Stimulated activated CD8-positive, alpha-beta memory T cell treated with anti-CD3 and anti-CD28 coated beads, Interleukin-12 subunit alpha, Interleukin-12 subunit beta, amount 100 ng/mL, for 1 hour (primary cell): ENCODE data around the gene GNAI3.
A peak's percentile ranks its signal among the peaks of the same experiment; 100 is the strongest.

Experiments
- DNase-seq: peaks from one replicate; pipeline ENCODE4 v3.0.0-alpha.2; 2020; ENCODE audit warnings: low read depth

Gene GNAI3

DNA sequence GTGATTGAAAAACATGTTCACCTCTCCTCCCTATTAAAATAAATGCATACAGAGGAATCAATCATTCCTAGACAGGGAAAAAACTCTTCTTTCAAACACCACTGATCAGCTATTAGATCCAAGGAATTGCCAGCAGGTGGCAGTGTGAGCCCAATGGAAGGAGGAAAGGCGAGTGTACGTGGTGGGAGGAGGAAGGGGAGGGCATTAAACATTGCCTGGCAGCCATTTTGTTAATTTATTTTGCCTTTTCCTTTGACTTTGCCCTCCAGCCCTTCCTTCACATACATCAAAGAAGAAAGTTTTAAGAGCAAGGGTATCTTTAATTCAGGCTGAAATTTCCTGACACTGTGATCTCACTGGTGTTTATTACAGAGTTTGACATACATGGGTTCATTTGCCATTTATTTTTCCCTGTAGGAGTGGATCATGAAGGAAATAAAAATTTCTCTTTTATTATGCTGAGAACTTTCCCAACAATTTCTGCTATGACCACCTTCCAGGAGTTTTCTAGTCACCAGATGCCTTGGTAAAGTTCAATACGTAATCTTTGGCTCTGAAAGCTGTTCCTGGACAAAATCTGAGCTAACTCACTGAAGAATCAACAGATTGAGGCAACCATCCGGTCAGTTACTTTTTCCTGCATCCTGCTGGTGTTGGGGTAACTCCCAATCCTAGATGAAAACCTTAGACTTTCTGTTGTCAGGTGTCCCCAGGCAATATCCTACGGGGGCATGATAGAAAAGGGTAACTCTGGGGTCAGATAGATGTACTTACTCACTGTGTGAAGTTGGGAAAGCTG is 1.9 kb upstream of the GNAI3 start:
- peak; percentile 85 for DNase-seq

DNA sequence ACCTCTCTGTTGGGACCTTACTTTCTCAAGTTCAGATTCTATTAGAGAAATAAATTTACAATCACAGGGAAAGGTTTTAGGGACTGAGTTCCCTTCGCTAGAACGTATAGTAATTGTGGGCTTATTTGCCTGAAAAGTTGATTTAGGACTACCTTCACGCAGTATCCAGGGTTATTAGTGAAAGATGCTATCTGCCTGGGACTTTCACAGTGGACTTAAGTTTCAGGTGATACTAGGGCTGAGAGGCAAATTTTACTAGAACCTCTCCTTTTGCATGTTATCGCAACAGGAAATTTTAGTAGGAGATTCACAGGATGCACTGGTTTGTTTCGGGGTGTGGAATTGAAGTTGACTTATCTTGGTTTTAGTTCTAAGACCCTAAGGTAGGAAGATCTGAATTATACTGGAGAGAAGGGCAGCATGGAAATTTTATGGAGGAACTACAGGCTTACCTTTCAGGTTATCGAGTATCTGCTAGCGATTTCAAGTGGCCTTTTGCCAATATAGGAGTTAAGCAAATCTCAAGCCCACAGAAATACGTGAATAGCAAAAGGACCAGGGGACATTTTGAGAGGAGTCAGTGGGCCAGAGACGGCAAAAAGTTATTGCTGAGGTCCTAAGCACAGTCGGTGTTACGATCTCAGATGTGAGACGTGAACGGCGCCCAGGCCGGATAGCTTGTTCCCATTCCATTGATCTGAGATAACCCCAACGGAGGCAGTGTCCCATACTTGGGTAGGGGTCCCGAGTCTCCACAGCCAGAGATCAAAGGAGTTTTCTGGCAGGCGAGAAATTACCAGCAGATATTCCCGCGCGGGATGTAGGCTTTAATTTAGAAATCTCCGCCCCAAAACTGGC is 723 bp upstream of the GNAI3 start:
- DNase-seq, result no peak

DNA sequence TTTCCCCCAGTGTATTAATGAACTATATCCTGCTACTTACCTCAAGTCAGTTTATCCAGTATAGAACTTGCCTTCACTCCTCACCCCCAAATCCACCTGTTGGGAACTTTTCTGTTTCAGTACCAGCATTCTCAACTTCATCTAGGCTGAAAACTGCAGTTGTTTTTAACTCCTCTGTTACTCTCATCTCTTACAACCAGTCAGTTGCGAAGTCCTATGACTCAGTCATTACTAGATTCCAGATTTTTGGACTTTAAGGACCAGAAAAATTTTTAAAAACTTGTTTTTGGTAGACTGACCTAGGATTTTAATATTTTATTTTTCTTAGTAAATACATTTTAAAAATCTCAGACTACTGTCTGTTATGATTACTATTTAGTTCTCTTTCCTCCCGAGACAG is 8.1 kb downstream of the GNAI3 start:
- no peak for DNase-seq

DNA sequence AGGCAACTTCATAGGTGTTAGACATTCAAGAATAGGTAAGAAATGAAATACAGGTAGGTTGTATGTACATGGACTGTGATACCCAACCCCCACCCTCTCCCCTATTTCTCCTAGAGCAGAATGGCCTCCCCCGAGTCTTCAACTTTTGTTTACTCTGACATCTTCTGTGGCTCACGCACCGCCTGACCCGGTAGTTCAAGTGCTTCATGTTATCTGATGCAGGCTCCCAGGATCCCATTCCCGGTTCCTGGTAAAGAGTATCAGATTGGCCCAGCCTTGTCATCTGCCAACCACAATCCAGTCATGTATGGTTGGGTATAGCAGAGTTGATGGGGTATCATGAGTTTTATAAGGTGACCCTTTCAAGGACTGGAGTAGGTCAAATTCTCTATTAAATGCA is 9.1 kb downstream of the GNAI3 start:
- DNase-seq, result no peak

DNA sequence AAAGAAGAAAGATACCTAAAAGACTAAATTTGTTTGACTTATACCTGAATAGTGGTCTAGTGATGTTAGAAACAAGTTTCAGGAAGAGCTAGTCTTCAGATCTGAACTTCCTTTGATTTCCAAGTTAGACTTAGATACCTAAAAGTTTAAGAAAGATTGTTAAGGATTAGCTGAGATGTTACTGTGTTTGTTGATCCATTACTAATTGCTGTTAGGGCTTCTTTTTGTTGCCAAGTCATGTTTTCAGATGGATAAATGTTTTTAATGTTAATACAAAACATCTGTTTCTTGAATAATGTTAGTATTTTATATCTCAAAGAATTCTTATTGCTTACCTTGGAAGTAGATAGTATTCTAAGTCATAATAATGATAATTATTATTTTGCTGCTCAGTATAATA is 11.6 kb downstream of the GNAI3 start:
- no peak for DNase-seq

DNA sequence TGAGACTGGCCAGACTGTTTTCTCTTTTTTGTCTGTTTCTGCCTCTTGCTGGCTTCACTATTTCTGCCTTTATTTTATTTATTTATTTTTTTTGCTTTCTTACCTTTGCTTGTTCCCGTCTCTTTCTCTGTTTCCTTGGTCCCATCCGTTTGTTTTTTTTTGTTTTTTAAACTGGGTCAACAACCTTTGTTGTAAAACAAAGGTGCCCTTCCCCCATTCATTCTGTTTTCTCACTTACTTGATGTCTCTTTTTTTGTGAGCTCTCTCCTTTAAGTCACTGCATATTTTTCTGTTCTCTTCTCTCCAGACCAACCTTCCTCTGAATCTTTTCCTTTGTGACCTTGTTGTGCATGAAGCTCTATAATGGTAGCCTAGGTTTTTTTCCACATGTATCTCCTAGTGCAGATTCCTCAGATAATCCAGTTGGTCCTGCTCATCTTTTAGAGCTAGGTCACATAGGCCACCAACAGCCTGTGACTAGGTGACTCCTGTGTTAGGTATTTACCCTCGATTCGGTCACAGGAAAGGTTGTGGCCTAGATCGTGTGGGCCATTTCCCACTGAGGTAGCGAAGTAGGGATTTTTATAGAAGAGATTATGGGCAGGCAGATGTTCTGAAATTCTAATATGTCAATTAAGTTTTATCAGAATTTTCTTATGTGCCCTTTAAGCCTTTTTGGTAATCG is 15.9 kb downstream of the GNAI3 start:
- no peak for DNase-seq

DNA sequence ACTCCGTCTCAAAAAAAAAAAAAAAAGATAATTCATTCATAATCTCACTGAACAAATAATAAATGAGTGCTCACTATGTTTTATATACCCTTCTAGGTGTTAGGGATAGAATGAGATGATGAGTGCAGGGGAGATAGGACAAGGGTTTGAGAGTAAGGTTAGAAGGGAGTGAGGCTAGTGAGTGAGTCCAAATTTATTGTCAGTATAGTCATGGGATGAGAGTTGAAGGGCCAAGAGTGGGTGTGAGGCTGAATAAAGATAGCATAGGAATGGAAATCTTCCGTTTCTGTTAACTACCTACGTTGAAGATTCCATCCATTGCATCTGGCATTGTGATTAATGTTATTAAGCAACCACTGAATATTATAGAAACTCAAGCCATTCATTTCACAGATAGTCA is 16.8 kb downstream of the GNAI3 start:
- DNase-seq, result no peak

DNA sequence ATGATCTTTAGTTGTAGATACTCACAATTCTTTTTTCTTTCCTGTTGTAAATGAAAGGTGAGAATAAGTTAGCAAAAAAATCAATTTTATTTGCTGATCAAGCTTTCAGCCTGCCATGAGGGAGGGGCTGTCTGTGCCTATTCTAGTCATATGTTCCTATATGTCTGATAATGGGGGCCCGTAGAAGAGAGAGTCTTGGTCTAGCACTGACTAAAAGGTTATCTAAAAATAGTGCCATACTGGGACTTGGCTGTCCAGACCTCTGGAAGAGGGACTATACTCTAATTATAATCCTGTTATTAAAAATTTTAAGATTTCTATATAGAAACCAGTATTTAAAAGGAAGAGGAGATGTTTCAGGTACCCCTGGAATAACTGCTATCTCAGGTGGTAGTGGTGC is 18.6 kb downstream of the GNAI3 start:
- DNase-seq, result no peak

DNA sequence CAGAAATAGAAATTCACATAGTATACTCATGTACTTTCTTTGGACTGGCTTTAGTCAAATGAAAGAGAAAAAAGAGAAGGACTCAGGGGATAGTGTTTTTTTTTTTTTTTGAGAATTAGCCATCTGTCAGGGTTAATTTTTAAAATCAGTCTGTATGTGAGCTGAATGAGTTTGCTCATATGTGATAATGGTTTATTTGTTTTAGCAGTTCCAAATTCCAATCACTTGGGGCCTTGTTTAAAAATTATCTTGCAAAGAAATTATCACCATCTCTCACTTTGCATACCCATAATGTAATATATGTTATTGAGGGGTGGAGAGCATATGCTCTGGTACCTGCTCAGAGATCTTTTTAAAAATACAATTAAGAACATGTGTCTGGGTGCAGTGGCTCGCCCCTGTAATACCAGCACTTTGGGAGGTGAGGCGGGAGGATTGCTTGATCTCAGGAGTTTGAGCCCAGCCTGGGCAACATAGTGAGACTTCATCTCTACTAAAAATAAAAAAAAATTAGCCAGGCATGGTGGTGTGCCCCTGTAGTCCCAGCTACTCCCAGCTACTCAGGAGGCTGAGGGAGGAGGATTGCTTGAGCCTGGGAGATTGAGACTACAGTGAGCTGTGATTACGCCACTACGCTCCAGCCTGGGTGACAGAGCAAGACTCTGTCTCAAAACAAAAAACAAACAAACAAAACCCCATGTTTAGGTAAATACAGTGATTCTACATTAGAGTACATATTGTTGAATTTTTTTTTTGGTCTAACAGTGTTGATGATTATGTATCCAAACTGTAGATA is 19.7 kb downstream of the GNAI3 start:
- DNase-seq, result no peak

DNA sequence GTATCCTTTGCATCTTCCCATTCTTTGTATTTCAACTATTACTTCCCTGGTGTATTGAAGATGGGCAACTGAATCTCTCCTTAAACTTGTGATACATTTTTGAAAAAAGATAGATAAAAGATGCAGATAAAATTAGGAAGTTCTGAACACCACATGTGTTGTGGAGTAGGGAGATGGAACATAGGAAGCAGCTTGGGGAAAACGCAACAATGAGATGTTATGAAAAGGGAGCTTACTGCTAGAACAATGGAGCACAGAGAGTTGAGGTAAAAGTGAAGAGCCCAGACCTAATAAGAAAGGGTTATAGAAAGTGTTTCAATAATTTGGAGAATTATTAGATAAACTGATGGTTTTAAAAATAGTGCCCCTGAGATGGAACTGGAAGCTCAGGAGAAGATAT is 20.9 kb downstream of the GNAI3 start:
- no peak for DNase-seq

DNA sequence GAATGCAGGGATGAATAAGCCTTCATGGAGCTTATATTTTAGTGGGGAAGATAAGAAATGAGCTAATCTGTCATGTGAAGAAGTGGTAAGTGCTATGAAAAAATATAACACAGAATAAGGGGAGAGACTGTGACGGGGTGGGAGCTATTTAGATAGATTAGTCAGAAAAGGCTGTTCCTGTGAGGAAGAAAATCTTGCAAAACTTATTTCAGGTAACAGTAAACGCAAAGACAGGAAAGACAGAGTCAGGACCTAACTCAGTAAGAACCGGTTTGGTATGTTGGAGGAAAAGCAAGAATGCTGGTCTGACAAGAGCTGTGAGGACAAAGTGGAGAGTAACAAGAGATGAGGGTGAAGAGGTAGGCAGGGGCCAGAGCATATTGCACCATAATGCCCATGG is 22.0 kb downstream of the GNAI3 start:
- no peak for DNase-seq

DNA sequence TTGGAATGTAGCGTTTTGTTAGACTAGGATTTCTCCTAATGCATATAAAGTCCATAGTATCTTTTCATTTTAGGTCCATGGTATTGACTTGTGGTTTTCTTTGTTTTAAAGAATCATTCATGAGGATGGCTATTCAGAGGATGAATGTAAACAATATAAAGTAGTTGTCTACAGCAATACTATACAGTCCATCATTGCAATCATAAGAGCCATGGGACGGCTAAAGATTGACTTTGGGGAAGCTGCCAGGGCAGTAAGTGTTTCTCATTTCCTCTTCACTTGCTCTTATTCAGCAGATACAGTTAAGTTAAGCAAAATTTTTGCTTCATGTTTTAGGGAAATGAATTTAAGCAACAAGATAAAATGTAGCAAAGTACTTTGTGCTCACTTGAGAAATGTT is 25.4 kb downstream of the GNAI3 start:
- DNase-seq, result no peak

DNA sequence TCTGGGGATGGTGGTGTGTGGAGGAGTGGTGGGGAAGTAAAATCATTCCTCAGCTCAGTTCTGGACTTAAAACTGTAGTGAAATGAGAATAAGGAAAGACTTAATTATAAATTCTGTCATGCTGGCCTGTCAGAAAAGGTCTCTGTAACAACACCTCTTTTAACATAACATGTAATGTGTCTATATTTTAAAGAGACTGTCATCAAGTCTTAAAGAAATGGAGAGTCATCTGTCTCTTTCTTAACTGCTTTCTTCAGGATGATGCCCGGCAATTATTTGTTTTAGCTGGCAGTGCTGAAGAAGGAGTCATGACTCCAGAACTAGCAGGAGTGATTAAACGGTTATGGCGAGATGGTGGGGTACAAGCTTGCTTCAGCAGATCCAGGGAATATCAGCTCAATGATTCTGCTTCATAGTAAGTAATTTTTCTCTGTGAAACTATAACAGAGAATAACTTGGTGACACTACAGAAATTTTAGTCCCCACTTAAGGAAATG is 30.6 kb downstream of the GNAI3 start:
- DNase-seq, result no peak

DNA sequence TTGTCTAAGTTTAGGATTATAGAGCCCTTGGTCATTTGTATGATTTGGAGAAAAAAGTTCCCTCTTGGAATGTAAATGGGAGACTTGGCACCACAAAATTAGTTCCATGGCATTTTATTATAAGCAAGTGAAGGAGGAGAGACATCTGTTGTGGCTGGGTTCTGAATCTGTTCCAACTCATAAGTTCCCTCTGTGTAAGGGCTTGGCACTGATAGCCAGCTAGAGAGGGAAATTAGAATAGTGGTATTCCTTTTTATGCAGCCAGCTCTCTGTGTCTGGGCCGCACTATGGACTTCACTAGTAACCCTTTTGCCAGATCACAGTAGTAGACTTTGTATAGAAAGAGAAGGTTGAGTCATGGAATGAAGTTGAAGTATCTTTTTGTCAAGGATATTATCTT is 31.1 kb downstream of the GNAI3 start:
- no peak for DNase-seq

DNA sequence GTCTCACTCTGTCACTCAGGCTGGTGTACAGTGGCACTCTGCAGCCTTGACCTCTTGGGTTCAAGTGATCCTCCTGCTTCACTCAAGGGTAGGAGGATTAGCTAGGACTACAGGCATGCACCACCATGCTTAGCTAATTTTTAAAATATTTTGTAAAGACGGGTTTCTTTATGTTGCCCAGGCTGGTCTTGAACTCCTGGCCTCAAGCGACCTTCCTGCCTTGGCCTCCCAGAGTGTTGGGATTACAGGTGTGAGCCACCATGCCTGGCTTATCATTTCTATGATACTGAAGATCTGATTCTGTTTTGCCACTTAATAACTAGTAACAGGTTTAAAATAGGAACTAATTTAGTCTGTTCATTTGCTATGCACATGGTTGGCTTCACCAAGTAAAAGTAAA is 33.6 kb downstream of the GNAI3 start:
- DNase-seq, result no peak

DNA sequence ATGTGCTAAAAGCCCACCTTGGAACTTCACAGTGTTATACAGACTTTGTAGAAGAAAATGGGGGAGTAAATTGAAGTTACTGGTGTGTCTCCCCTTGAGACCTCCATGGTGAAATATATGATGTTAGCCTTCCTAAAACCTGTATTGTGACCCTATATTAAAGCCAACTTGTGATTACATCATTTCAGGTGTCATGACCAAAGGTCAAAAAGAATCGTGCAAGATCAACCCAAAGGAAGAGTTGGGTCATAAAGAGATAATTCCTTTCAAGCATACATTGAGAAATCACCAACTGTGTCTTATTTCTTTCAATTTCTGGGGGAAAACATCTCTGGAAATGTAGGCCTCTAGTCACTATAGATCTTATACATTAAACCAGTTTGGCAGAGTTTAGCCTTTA is 36.4 kb downstream of the GNAI3 start:
- DNase-seq, result no peak

DNA sequence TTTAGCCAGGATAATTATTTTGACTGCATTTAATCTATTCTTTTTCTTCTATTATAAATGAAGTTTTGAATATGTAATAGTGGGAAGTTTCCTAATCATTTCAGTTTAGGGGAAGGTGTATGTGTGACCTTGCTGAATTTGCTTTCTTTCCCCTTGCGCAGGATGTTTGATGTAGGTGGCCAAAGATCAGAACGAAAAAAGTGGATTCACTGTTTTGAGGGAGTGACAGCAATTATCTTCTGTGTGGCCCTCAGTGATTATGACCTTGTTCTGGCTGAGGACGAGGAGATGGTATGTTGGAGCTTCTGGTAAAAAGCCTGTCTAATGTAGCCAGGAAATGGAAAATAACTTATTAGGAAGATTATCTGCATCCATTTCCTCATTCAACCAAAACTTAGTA is 37.6 kb downstream of the GNAI3 start:
- DNase-seq, result no peak

DNA sequence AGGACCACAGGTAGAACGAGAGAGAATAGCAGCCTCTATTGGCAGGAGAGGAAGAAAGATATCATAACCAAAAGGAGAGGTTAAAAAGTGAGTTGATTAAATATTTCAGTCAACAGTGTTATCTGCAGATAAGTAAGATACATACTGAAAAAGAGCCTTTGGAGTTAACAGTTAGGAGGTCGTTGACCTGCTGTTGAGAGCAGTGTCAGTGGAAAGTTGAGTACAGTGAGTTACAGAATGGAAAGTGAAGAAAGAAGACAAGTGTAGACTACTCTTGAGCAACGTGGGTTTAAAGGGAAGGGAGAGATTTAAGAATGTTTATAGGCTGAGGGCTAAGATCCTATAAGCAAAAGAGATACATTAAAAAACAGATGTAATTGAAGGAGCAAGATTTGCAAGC is 40.8 kb downstream of the GNAI3 start:
- DNase-seq, result no peak

DNA sequence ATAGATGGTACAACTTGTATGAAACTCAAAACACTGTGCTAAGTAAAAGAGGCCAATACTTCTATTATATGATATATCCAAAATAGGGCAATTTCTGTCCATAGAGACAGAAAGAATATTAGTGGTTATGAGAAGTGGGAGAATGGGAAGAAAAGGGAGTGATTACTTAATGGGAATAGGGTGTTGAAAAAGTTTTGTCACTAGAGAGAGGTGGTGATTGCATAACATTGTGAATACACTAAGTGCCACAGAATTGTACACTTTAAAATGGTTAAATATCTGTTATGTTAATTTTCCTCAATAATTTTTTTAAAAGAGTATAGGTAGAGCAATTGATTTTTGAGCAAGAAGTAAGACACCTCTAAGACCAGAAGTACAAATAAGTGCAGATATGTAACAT is 41.3 kb downstream of the GNAI3 start:
- DNase-seq, result no peak

DNA sequence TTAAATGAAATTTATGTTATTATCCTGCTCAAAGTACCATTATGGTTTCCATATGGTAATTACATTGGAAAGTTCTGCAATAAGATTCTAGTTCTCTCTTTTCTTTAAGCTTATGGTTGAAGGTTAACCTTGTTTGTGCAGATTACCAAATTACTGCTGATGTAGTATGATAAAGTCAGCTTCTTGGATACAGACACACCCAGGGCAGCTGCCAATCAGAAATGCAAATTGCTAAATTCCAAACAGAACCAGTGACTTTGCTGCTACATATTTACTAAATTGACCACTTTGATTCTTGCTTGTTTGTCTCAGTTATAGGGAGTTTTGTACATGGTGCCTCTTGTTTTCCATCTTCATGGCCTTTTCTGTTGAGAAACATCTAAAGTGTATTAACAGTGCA is 44.5 kb downstream of the GNAI3 start:
- no peak for DNase-seq

DNA sequence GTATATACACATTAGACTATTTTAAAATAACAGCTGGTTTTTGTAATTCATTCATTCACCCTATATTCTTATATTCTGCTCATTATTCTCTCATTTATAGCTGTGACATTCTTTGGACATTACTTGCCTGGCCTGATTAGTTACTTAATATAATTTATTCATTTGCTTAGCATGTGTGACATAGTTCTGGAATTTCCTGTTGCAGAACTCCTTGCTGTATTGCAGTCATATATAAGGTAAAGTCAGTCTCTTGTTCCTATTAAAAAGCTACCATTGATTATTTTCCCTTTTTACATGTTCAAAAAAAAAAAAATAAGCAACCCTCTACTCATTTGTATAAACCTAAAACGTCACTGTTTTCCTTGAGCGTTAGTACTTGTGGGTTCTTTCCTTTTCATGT is 47.1 kb downstream of the GNAI3 start:
- DNase-seq, result no peak

DNA sequence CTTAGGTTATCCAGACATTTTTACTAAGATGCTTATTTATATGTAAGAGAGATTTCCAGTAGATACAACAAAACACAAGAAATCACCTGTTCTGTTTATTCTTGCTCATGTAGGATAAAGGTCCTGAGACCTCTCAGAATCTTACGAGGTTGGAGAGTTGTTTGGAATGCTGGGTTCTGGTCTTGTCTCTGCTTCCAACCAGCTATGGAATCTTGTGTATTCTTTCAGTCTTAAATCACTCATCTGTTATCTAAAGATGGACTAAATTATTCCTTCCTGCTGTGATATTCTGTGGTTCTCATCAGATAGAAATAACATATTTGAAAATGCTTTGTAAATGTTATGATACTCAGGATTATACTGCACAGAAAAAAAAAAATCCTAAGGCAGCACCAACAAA is 49.7 kb downstream of the GNAI3 start:
- no peak for DNase-seq
